G401 (cell line): ENCODE results near the gene STAT2. TPM values are rescaled to one million over a fixed set of nuclear protein-coding genes. Genes with fewer than 3 reads are reported as not detected.
"Not testable (repeated sequence)": the region's sequence is repeated elsewhere in the genome, so short reads cannot be mapped to it uniquely, and the experiment has no call there.

Source experiments
- DNase-seq: peaks from one replicate; pipeline ENCODE4 v3.0.0-alpha.2; 2015; ENCODE audit warnings: low spot score
- in situ Hi-C: cut with HindIII; loops from 2 replicates; pipeline ENCODE4 v1.10.0; 2016; ENCODE audit warnings: low sequenced_read_pairs, mixed read lengths
- total RNA-seq: library from RNA; depleted of rRNA; stranded (reverse); fragments of >200 nt; shearing (Covaris generic); gene quantifications from 2 replicates; pipeline ENCODE4 v1.2.3, GENCODE V29; 2014

STAT2 gene
- total RNA-seq, 1 experiment from 2014 or later: 26.9 TPM

DNA sequence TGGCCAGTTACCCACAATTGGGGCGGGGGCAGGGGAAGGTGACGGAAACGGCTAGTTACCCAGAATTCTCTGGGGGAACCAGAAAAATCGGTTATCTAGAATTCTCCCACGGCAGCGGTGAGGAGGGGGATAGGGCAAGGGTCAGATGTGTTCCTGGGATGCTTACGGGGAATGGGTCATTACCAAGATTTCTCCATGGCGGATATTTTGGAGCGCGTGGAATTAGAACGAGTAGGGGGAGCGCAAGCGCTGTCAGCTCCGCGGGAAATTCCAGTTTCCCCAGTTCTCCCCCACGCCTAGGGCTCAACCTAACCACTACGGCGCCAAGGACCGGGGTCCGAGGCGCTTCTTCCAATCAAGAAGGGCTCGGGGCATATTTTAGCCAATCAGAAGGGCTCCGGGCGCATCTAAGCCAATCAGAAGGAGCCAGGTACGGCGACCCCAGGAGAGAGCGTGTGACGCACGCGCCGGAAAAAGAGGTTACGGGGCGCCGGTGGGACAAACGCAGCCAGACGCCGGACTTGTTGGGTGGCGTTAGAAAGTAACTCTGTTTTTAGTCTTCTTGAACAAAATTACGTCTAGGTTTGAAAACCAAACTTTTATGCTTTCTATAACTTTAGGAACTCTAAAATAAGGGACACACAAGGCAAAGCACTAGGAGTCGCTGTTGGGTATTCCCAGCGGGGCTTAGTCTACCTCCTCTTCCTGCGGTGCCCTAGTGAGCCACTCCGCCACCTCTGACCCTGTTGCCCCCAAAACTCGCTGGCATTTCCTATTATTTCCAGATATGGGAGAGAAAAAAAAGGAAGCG is 26.0 kb downstream of the STAT2 start, which contains the start of gene PAN2:
Gene PAN2, minus strand, starts transcription at position 322 of the 811 bp plus-strand sequence. CDS start 906 bp downstream, outside the sequence.
- in situ Hi-C loops: no loop called here
- DNase-seq: peak; percentile 98

DNA sequence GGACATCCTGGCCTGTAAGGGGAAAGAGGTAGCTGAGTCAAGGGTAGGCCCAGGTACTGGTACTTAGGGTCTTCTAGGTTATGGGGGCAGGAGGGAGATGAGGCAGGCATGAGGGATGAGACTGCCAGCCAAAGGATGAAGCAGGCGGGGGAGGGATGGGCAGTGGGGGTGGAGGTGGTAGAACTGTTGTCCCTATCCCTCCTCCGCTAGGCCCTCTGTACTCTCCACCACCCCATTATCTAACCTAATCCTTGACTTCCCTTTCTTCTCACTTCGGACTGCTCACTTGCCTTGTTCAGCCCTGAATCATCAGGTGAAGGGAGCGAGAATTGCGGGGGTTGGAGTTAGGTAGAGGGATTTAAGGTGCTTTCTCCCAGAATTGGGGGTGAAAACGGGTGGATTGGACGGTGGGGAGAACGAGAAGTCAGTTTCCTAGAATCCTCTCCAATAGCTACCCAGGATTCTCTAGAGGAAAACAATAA is 26.7 kb downstream of the STAT2 start:
- in situ Hi-C loops: no loop called here
- no peak for DNase-seq

DNA sequence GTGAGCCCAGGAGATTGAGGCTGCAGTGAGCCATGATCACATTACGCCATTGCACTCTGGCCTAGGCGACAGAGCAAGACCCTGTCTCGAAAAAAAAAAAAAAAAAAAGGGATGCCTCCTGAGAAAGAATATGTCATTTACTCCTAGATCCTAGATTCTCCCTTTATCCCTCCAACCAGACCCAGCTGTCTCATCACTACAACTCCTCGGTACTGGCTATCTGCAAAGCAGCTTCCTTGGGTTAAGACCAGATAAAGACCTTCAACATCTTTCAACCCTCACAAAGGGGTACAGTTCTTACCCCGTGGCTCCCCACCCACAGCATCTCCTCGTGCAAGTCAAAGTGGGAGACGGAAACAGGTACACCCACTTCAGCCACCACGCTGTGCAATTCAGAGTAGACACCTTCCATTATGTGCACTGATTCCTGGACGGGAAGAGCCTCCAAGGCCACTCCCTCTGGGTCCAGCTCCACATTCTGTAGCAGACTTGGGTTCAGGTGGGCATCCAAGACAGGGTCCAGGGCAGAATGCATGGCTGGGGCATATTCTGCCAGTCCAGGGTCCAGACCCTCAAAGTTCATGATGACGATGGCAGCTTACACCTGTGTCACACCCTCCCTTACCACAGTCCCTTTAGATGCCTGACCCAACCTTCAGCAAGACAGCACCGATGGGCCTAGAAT is 27.3 kb downstream of the STAT2 start:
- in situ Hi-C loops: no loop called here
- peak; percentile 8 for DNase-seq

DNA sequence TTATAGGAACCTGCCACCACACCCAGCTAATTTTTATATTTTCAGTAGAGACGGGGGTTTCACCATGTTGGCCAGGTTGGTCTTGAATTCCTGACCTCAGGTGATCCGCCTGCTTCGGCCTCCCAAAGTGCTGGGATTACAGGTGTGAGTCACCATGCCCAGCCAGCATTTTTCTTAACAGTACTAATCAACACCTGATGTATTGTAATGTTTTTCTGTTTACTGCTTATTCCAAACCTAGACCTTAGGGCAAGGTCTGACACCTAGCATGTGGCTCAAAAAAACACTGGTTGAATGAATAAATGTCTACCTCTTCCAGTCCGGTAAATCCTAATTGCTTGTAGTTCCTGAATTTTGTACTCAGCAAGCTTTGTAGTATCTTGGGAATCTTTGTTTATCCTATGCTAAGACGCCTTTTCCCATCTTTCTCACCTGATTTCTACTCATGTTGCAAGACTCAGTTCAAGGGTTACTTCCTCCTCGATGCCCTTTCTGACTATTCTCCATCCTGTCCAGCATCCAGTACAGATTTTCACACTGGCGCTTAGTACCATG is 28.9 kb downstream of the STAT2 start:
- no peak for DNase-seq
- in situ Hi-C loops: no loop called here

DNA sequence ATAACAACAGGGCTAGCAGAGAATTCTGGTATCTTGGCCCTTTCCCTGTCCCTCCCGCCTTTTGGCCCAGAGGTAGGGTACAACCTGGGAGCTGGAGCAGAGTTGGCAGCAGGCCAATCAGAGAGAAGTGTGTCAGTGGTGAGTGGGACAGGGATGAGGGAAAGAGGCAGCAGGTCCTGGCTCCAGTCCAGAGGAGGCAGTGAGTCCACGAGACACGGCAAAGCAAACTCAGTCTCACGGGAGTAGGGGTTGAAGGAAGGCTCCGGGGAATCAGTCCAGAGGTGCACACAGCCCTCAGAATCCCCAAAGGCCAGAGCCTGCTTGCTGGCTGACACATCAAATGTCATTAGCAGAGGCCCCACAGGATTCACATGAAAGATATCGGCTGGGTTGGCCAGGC is 33.4 kb downstream of the STAT2 start:
- peak; percentile 14 for DNase-seq
- in situ Hi-C loops: no loop called here

DNA sequence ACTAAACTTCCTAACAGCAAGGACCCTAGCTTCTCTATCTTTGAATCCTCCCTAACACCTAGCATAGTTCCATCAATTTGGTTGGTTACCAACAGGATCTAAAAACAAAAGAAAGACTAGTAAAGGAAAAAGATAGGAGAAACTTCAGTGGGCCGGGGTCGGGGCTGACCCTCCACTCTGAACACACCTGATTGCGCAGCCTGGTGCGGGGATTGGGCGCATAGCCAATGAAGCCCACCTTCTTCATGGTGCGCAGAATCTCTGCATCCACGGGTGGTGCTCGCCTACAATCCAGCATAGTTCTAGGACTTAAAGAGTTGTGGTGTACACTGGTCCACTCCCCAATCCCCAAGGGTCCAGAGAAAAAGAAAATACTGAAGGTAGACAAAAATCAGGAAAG is 33.8 kb downstream of the STAT2 start:
- in situ Hi-C loops: no loop called here
- no peak for DNase-seq

DNA sequence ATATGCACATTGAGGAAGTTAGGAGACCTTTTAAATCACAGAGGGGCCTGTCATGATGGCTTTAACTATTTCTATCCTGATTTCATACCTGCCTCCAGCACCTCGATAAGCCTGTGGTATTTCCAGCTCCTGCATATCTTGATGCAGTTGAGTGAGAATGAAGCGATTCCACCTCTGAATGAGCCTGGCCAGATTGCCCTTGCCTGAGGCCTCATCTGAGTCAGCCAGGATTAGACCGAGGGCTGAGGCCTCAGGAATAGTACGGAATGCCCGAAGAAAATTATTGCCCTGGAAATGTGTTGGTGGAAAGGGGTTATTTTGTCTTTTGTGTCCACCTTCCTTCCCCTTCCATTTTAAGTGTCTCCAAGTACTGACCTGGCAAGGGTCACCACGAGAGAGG is 35.7 kb downstream of the STAT2 start:
- in situ Hi-C loops: no loop called here
- DNase-seq: no peak

DNA sequence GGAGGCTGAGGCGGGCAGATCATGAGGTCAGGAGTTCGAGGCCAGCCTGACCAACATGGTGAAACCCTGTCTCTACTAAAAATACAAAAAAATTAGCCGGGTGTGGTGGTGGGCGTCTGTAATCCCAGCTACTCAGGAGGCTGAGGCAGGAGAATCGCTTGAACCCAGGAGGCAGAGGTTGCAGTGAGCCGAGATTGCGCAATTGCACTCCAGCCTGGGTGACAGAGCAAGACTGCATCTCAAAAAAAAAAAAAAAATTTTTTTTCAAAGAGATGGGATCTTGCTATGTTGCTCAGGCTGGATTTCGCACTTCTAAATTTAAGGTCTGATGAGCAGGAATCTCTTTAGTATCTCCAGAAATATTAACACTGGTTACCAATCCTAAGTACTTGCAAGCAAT is 38.3 kb downstream of the STAT2 start:
- in situ Hi-C loops, DNase-seq: not testable (repeated sequence)

DNA sequence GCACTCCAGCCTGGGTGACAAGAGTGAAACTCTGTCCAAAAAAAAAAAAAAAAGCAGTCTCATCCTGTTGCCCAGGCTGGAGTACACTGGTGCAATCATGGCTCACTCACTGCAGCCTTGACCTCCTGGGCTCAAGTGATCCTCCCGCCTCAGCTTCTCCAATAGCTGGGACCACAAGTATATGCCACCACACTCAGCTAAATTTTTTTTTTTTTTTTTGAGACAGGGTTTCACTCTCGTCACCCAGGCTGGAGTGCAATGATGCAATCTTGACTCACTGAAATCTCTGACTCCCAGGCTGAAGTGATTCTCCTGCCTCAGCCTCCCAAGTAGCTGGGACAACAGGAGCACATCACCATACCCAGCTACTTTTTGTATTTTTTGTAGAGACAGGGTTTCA is 38.9 kb downstream of the STAT2 start:
- DNase-seq: no peak

DNA sequence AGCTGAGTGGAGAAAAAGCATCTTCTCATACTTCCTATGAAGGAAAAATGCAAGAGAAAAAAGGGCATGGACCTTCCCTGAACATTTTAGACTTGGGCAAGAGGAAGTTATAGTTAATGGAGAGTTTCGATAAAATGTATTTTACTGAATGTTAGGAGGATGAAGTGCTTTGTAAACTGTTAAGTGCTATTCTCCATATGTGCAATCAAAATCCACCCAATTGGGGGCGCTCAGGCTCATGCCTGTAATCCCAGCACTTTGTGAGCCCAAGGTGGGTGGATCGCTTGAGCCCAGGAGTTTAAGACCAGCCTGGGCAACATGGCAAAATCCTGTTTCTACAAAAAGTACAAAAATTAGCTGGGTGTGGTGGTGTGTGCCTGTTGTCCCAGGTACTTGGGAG is 42.2 kb downstream of the STAT2 start:
- no peak for DNase-seq
- in situ Hi-C loops: no loop called here

More for the DNA sequence above, 38.9 kb downstream of the STAT2 start:
- in situ Hi-C loops: no loop called here

DNA sequence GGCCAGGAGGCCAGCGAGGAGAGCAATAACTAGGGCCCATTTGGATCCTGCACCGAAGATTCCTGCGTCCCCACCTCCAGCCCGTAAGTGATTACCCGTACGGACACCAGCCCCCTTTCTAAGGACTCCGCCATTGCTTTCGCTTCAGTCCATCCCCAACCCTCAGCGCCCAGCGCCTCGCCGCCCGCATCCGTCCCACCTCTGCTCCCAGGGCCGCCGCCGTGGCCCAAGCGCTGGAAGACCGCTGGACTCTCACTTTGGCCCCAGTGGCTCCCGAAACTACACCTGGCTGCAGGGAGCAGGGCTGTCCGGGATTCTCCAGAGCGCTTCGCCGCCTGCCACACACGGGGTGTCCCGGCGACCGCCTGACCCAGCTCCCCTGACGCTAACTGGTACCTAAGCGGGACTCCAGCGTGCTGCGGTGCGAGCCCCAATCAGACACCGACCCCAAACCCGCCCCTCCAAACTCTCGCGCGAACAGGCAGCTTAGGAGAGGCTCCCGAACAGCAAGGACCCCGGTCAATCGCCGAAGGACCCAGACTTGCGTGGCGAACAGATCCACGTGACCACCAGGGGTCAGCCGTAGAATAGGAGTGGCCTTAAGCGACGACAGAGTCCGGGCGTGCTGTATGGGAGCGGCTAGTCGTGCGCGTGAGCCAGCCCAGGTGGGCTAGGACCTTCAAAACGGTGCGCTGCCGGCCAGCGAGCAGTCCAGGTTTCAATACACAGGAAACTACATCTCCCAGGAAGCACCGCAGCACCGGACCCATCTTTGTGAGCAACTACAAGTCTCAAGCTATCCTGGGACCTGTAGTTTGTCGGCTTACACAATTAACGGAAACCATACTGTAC is 44.1 kb downstream of the STAT2 start, which contains the start of gene CNPY2:
Gene CNPY2, minus strand, starts transcription at position 367 of the 852 bp plus-strand sequence. CDS start 771 bp downstream, outside the sequence.
- peak; percentile 98 for DNase-seq
- in situ Hi-C loops: no loop called here

DNA sequence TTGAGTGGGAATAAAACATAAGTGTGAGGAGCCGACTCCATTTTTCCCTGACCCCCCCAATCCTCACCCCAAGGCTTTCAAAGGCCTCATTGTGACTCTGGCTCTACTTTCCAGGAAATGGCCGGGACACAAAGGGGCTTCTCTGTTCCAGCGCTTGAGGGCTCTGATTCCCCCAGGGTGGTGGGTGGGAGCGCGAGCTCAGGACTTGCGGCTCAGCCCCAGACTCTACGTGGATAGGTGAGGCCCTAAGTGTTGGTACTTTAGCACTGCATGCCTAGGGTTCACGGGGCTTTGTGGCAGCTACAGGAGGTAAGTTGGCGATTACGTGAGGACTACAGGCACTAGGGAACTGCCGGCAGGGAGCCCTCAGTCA is 44.7 kb downstream of the STAT2 start:
- DNase-seq: no peak
- in situ Hi-C loops: no loop called here

DNA sequence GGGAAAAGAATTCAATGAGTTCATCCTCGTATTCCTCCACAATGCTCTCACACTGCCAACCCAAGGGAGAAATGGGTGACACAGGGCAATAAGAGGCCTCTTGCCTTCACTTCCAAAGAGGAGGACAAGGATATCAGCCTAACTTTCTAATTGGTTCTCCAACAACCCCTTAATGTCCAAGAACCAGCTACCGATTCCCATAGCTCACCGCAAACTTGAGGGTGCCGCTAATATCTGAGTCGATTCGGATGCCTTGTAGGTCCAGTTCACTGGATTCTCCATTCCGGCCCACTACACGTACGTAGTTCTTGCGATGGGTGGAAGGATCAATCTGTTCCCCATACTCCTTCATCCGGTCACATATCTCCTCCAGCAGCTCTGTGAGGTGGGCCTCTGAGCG is 48.9 kb downstream of the STAT2 start:
- in situ Hi-C loops: no loop called here
- no peak for DNase-seq

DNA sequence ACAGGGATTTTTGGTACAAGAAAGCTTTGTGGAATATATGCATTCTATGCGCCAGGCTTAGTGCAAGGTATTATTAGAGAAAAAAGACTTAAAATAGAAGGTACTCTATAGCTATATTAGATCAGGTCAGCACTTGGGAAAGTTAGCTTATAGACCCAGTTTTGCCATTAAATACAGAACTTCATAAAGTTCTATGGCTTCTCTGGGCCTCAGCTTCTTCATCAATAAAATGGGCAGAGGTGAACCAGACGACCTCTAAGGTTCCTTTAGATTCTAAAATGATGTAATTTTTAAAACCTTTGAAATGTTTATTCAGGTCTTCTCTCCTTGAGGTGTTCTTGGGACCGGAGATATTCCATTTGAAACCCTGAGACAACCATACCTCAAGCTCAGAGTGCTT is 51.2 kb downstream of the STAT2 start:
- in situ Hi-C loops: no loop called here
- DNase-seq: no peak

DNA sequence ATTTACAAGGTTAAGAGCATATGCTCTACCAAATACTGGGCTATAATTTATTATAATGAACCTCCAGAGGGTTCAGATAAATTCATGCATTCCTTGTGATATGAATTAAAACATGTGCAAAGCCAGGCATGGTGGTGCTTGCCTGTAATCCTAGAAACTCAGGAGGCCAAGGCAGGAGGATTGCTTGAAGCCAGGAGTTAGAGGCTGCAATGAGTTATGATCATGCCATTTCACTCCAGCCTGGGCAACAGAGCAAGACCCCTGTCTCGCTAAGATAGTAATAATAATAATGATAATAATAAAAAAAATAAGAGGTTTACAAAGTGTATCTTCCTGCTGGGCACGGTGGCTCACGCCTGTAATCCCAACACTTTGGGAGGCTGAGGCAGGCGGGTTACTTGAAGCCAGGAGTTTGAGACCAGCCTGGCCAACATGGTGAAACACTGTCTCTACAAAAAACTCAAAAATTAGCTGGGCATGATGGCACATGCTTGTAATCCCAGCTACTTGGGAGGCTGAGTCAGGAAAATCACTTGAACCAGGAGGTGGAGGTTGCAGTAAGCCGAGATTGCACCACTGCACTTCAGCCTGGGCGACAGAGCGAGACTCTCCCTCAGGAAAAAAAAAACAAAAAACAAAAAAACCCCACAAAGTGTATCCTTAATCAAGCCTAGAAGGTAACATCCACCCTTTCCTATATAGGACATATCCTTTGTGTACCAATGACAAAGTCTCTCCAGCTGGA is 52.5 kb downstream of the STAT2 start:
- in situ Hi-C loops: no loop called here

DNA sequence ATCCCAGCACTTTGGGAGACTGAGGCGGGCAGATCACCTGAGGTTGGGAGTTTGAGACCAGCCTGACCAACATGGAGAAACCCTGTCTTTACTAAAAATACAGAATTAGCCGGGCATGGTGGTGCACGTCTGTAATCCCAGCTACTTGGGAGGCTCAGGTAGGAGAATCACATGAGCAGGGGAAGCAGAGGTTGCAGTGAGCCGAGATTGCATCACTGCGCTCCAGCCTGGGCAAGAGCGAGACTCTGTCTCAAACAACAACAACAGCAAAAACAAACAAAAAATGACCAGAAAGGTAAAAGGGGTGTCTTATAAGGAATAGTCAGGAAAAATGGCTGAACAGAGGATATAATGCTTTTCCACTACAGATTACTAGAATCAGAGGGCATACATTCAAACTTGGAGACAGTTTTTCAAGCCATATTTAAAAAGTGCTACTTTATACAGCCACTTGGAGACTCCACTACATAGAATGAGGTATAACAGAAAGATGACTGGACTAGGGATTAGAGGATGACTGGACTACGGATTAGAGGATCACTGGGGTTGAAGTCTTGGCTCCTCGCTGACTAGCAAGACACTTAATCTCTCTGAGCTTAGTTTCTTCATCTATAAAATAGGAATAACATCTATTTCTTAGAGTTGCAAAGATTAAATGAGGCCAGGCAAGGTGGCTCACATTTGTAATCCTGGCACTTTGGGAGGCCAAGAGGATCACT is 54.9 kb downstream of the STAT2 start:
- no peak for DNase-seq
- in situ Hi-C loops: no loop called here

More for the DNA sequence above, 52.5 kb downstream of the STAT2 start:
- no peak for DNase-seq

DNA sequence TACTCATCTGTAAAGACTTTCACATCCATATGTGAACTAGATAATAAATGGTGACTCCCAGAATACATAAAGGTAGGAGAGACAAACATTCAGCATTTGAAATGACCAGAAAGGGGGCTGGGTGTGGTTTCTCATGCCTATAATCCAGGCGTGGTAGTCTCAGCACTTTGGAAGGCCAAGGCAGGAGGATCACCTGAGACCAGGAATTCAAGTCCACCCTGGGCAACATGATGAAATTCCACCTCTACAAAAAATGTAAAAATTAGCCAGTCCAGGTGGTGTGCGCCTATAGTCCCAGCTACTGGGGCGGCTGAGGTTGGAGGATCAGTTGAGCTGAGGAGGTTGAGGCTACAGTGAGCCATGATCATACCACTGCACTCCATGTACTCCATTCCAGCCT is 55.6 kb downstream of the STAT2 start:
- no peak for DNase-seq
- in situ Hi-C loops: no loop called here
